A549 (cell line): ENCODE measurements around the gene HSPA4.

Experiments used
- KDM5A ChIP-seq: fragments of 200-600 bp; sonication (generic); IDR thresholded peaks from 2 replicates; pipeline ENCODE4 v1.6.1; 2016; ENCODE audit warnings: antibody characterized with exemption, mild to moderate bottlenecking
- NR3C1 ChIP-seq: fragments of >200 bp; sonication (Bioruptor Twin); formaldehyde crosslinking; IDR thresholded peaks from 3 replicates; pipeline ENCODE4 v1.6.1; 2017
- POLR2A ChIP-seq: IDR thresholded peaks from 2 replicates; pipeline ENCODE4 v1.6.1; 2012; ENCODE audit warnings: mild to moderate bottlenecking, low read length
- RAD21 ChIP-seq, 2 experiments: fragments of >200 bp in 1 of 2; sonication (Bioruptor Twin) in 1 of 2; formaldehyde crosslinking in 1 of 2; IDR thresholded peaks in 1 of 2; conservative IDR thresholded peaks in 1 of 2; 2 replicates in 1 of 2; 3 replicates in 1 of 2; pipeline ENCODE4 v1.6.1; 2012 to 2018; ENCODE audit warnings: inconsistent platforms in 1 of 2
- RFX5 ChIP-seq: fragments of 450-650 bp; IDR thresholded peaks from 2 replicates; pipeline ENCODE4 v1.7.1; 2014; ENCODE audit warnings: antibody characterized with exemption, mild to moderate bottlenecking, moderate library complexity
- SMC3 ChIP-seq: fragments of >200 bp; sonication (Bioruptor Twin); formaldehyde crosslinking; IDR thresholded peaks from 3 replicates; pipeline ENCODE4 v1.6.1; 2018; ENCODE audit warnings: inconsistent platforms
- TF ChIP-seq, protein P1 (sequence below): fragments of 250-450 bp; sonication (Bioruptor Pico); IDR thresholded peaks from 2 replicates; pipeline ENCODE4 v1.5.0; 2021; ENCODE audit warnings: mild to moderate bottlenecking, moderate library complexity, borderline replicate concordance
- TF ChIP-seq, protein P2 (sequence below): fragments of 150-350 bp; IDR thresholded peaks from 2 replicates; pipeline ENCODE4 v1.6.1; 2014; ENCODE audit warnings: low read depth, mild to moderate bottlenecking, low read length
- TF ChIP-seq, protein P3 (sequence below): fragments of >200 bp; sonication (Bioruptor Twin); formaldehyde crosslinking; IDR thresholded peaks from 3 replicates; pipeline ENCODE4 v1.6.1; 2016
- TF ChIP-seq, protein P4 (sequence below): fragments of >200 bp; sonication (Bioruptor Twin); formaldehyde crosslinking; IDR thresholded peaks from 3 replicates; pipeline ENCODE4 v1.5.1; 2016

DNA sequence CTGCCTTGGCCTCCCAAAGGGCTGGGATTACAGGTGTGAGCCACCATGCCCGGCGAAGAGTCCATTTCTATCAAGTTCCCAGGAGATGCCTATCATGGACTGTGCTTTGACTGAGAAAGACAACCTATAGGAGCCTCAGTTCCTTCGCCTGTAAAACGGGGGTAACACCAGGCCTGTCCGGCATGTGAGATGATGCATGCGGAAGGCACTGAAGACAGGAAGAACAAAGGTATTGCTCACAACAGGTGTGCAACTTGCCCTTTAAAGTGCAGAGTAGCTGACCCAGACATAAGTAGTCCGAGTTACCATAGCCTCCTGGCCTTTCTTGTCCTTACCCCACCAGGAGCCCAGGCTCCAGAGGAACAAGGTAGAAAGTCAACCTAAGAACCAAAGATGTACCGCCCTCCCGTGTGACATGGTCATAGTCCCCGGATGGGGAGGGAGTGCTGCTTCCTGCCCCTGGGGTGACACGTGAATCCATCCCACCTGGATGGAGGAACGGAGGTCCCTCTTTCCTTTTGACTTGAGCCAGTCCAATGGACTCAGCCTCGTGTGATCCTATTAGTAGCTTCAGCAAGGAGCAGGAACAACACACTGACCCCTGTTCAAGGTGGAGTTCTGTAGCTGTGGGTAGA is 60.3 kb downstream of the HSPA4 start:
- TF ChIP-seq, protein P1, sequence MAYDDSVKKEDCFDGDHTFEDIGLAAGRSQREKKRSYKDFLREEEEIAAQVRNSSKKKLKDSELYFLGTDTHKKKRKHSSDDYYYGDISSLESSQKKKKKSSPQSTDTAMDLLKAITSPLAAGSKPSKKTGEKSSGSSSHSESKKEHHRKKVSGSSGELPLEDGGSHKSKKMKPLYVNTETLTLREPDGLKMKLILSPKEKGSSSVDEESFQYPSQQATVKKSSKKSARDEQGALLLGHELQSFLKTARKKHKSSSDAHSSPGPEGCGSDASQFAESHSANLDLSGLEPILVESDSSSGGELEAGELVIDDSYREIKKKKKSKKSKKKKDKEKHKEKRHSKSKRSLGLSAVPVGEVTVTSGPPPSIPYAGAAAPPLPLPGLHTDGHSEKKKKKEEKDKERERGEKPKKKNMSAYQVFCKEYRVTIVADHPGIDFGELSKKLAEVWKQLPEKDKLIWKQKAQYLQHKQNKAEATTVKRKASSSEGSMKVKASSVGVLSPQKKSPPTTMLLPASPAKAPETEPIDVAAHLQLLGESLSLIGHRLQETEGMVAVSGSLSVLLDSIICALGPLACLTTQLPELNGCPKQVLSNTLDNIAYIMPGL (CRISPR knock-in tag): no peak
- TF ChIP-seq RAD21 (conservative IDR thresholded peaks at IDR 0.05 in 1 of 2, IDR thresholded peaks at IDR 0.05 in 1 of 2): no peak
- no peak for TF ChIP-seq RFX5
- TF ChIP-seq POLR2A: no peak
- TF ChIP-seq, protein P2, sequence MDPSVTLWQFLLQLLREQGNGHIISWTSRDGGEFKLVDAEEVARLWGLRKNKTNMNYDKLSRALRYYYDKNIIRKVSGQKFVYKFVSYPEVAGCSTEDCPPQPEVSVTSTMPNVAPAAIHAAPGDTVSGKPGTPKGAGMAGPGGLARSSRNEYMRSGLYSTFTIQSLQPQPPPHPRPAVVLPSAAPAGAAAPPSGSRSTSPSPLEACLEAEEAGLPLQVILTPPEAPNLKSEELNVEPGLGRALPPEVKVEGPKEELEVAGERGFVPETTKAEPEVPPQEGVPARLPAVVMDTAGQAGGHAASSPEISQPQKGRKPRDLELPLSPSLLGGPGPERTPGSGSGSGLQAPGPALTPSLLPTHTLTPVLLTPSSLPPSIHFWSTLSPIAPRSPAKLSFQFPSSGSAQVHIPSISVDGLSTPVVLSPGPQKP: no peak
- TF ChIP-seq, protein P3, sequence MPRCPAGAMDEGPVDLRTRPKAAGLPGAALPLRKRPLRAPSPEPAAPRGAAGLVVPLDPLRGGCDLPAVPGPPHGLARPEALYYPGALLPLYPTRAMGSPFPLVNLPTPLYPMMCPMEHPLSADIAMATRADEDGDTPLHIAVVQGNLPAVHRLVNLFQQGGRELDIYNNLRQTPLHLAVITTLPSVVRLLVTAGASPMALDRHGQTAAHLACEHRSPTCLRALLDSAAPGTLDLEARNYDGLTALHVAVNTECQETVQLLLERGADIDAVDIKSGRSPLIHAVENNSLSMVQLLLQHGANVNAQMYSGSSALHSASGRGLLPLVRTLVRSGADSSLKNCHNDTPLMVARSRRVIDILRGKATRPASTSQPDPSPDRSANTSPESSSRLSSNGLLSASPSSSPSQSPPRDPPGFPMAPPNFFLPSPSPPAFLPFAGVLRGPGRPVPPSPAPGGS: no peak
- TF ChIP-seq KDM5A: no peak
- no peak for TF ChIP-seq NR3C1
- TF ChIP-seq, protein P4, sequence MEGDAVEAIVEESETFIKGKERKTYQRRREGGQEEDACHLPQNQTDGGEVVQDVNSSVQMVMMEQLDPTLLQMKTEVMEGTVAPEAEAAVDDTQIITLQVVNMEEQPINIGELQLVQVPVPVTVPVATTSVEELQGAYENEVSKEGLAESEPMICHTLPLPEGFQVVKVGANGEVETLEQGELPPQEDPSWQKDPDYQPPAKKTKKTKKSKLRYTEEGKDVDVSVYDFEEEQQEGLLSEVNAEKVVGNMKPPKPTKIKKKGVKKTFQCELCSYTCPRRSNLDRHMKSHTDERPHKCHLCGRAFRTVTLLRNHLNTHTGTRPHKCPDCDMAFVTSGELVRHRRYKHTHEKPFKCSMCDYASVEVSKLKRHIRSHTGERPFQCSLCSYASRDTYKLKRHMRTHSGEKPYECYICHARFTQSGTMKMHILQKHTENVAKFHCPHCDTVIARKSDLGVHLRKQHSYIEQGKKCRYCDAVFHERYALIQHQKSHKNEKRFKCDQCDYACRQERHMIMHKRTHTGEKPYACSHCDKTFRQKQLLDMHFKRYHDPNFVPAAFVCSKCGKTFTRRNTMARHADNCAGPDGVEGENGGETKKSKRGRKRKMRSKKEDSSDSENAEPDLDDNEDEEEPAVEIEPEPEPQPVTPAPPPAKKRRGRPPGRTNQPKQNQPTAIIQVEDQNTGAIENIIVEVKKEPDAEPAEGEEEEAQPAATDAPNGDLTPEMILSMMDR: no peak
- TF ChIP-seq SMC3: no peak
